Smooth muscle cell (in vitro differentiated cells): Measurements from ENCODE around the gene MXRA7. TPM values are rescaled to one million over a fixed set of nuclear protein-coding genes. Genes with fewer than 3 reads are reported as not detected.

Experiments
- DNase-seq: peaks from one replicate; lab custom pipeline; 2025; ENCODE audit not compliant: unreplicated experiment; lab: John Stamatoyannopoulos, UW
- H2AFZ ChIP-seq: fragments of 200-600 bp; sonication (generic); 2 replicates; pipeline ENCODE4 v1.6.0; 2016; ENCODE audit warnings: antibody characterized with exemption, low read depth, mild to moderate bottlenecking
- H3F3A ChIP-seq: fragments of 200-600 bp; sonication (generic); 2 replicates; pipeline ENCODE4 v1.6.0; 2017; ENCODE audit warnings: antibody characterized with exemption, low read depth
- H3K27ac ChIP-seq: fragments of 200-600 bp; sonication (generic); 2 replicates; pipeline ENCODE4 v1.5.1; 2016; ENCODE audit warnings: low read depth, mild to moderate bottlenecking
- H3K27me3 ChIP-seq: fragments of 200-600 bp; sonication (generic); 2 replicates; pipeline ENCODE4 v1.6.1; 2016; ENCODE audit warnings: low read depth, mild to moderate bottlenecking
- H3K36me3 ChIP-seq: fragments of 200-600 bp; sonication (generic); 2 replicates; pipeline ENCODE4 v1.5.1; 2016; ENCODE audit warnings: low read depth
- H3K4me1 ChIP-seq: fragments of 200-600 bp; sonication (generic); 2 replicates; pipeline ENCODE4 v1.5.1; 2016; ENCODE audit warnings: low read depth
- H3K4me2 ChIP-seq: fragments of 200-600 bp; sonication (generic); 2 replicates; pipeline ENCODE4 v1.6.0; 2016; ENCODE audit warnings: mild to moderate bottlenecking
- H3K4me3 ChIP-seq: fragments of 200-600 bp; sonication (generic); 2 replicates; pipeline ENCODE4 v1.5.1; 2016; ENCODE audit warnings: mild to moderate bottlenecking
- H3K79me2 ChIP-seq: fragments of 200-600 bp; sonication (generic); 2 replicates; pipeline ENCODE4 v1.6.0; 2016; ENCODE audit warnings: low read depth, mild to moderate bottlenecking
- H3K9ac ChIP-seq: fragments of 200-600 bp; sonication (generic); 2 replicates; pipeline ENCODE4 v1.6.0; 2016; ENCODE audit warnings: low read depth
- H3K9me3 ChIP-seq: fragments of 200-600 bp; sonication (generic); replicated peaks from 2 replicates; pipeline ENCODE4 v1.5.1; 2016; ENCODE audit warnings: low read depth
- H4K20me1 ChIP-seq: fragments of 200-600 bp; sonication (generic); 2 replicates; pipeline ENCODE4 v1.6.0; 2016; ENCODE audit warnings: low read depth
- CTCF ChIP-seq: fragments of 200-600 bp; sonication (generic); IDR thresholded peaks from 2 replicates; pipeline ENCODE4 v1.5.1; 2017; ENCODE audit warnings: borderline replicate concordance, mild to moderate bottlenecking, antibody characterized with exemption; ENCODE audit not compliant: insufficient read depth, poor library complexity, severe bottlenecking
- WGBS: methylation state at CpG from one replicate; pipeline ENCODE4 v1.1.7; 2016; ENCODE audit warnings: low lambda C conversion rate; 5-methylcytosine and 5-hydroxymethylcytosine counted together
- polyA plus RNA-seq: library from polyadenylated mRNA; unstranded; fragments of >200 nt; fragmentation: Nextera tagmentation; extraction: Ambion mirVana; gene quantifications from 2 replicates; pipeline ENCODE4 v1.2.1, GENCODE V29; 2016
- total RNA-seq: library from RNA; depleted of rRNA; stranded (reverse); fragments of >200 nt; gene quantifications from 2 replicates; pipeline ENCODE4 v1.2.3, GENCODE V29; 2014

Gene MXRA7
- total and polyA plus RNA-seq, 2 experiments from 2014 or later, result 134 to 158 TPM

- no peaks in the 10 kb centered on the region for H3K36me3 ChIP-seq
- H3K4me3 ChIP-seq, result no peak overlapping the region
- H3K4me1 ChIP-seq, result peaks cover 19% of the 10 kb centered on the region
- H3K9me3 ChIP-seq, result no peaks in the 10 kb centered on the region
- H3K4me2 ChIP-seq, result peak overlapping the region; percentile 76
- H3K9ac ChIP-seq, result no peak overlapping the region
- no peak overlapping the region for H2AFZ ChIP-seq
- H4K20me1 ChIP-seq, result peaks cover 52% of the 10 kb centered on the region
- DNase-seq, result no peak
- H3K79me2 ChIP-seq, result no peaks in the 10 kb centered on the region
- no peaks in the 10 kb centered on the region for H3K27me3 ChIP-seq
- peaks cover 13% of the 10 kb centered on the region for H3F3A ChIP-seq
- WGBS, result 78% methylated on average over 18 of the region's 18 CpGs
- TF ChIP-seq CTCF, result no peak
- no peak overlapping the region for H3K27ac ChIP-seq
These were observed 27.6 kb downstream of the MXRA7 start for GRCh38 chr17:76683011-76683755.

DNA sequence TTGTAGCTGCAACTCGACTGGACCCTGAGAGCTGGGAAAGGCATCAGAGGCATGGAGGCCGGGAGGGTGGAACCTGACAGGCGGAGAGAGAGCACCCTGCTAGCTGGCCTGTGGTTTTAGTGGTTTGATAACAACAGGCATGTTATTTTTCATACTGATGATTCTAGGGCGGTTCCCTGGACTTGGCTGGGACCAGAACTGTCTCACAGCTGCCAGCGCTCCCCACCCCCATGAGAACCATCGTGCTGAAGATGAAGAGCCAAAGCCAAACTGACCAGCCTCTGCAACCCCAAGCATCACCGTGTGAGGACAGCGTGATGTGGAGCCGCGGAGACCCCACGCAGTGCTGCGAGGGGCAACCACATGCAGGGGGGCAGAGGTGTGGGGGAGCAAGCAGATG, 28.5 kb downstream of the MXRA7 start:
- peak overlapping the region; percentile 76 for H3K4me2 ChIP-seq
- H3K27me3 ChIP-seq, result no peaks in the 10 kb centered on the region
- no peaks in the 10 kb centered on the region for H3K9me3 ChIP-seq
- H3K79me2 ChIP-seq, result no peaks in the 10 kb centered on the region
- no peak for TF ChIP-seq CTCF
- 54% methylated on average over 12 of the region's 12 CpGs for WGBS
- peaks cover 13% of the 10 kb centered on the region for H3F3A ChIP-seq
- H4K20me1 ChIP-seq, result peaks cover 49% of the 10 kb centered on the region
- H3K4me3 ChIP-seq, result no peak overlapping the region
- DNase-seq, result no peak
- no peak overlapping the region for H2AFZ ChIP-seq
- peaks cover 19% of the 10 kb centered on the region for H3K4me1 ChIP-seq
- H3K9ac ChIP-seq, result no peak overlapping the region
- no peaks in the 10 kb centered on the region for H3K36me3 ChIP-seq
- H3K27ac ChIP-seq, result peak overlapping the region; percentile 58

- WGBS, result 34% methylated on average over 16 of the region's 16 CpGs
- Histone ChIP-seq H3K27ac (peak overlapping the region; percentile 58), H4K20me1 (peaks cover 49% of the 10 kb centered on the region), H3K9ac (peak overlapping the region; percentile 4), H3K4me3 (no peak overlapping the region), H3K4me2 (peak overlapping the region; percentile 76), H3F3A (peaks cover 13% of the 10 kb centered on the region), H3K27me3 (no peaks in the 10 kb centered on the region), H3K36me3 (no peaks in the 10 kb centered on the region), H2AFZ (no peak overlapping the region), H3K9me3 (no peaks in the 10 kb centered on the region), H3K79me2 (no peaks in the 10 kb centered on the region), H3K4me1 (peaks cover 19% of the 10 kb centered on the region)
- peak; percentile 24 for DNase-seq
- TF ChIP-seq CTCF, result peak; percentile 81
These were observed 29.3 kb downstream of the MXRA7 start for GRCh38 chr17:76681222-76682137.
